WTC11 (cell line): ENCODE results near the gene LMAN2. TPM values are rescaled to one million over a fixed set of nuclear protein-coding genes. Genes with fewer than 3 reads are reported as not detected.

Source experiments
- AFF4 ChIP-seq: sonication (generic); formaldehyde crosslinking; IDR thresholded peaks from 2 replicates; pipeline ENCODE4 v1.8.1; 2023; ENCODE audit warnings: mild to moderate bottlenecking, missing genetic modification reagents, borderline replicate concordance
- ATF2 ChIP-seq: sonication (generic); formaldehyde crosslinking; IDR thresholded peaks from 2 replicates; pipeline ENCODE4 v1.8.1; 2022; ENCODE audit warnings: low read depth, missing genetic modification reagents, borderline replicate concordance
- CDX4 ChIP-seq: fragments of 250-450 bp; sonication (Bioruptor Pico); IDR thresholded peaks from 2 replicates; pipeline ENCODE4 v1.9.0; 2021; ENCODE audit warnings: moderate library complexity, mild to moderate bottlenecking, inconsistent platforms, borderline replicate concordance
- ERG ChIP-seq: fragments of 250-450 bp; sonication (Bioruptor Pico); IDR thresholded peaks from 2 replicates; pipeline ENCODE4 v1.8.0; 2021; ENCODE audit warnings: mild to moderate bottlenecking
- ETV6 ChIP-seq: sonication (generic); formaldehyde crosslinking; IDR thresholded peaks from 2 replicates; pipeline ENCODE4 v1.8.1; 2022; ENCODE audit warnings: mild to moderate bottlenecking, missing genetic modification reagents
- FOXJ3 ChIP-seq: sonication (generic); formaldehyde crosslinking; IDR thresholded peaks from 2 replicates; pipeline ENCODE4 v1.9.0; 2021; ENCODE audit warnings: missing genetic modification reagents, mild to moderate bottlenecking, borderline replicate concordance
- GABPB1 ChIP-seq: sonication (generic); formaldehyde crosslinking; IDR thresholded peaks from 2 replicates; pipeline ENCODE4 v1.8.1; 2023; ENCODE audit warnings: mild to moderate bottlenecking, missing genetic modification reagents
- JUN ChIP-seq: sonication (generic); formaldehyde crosslinking; IDR thresholded peaks from 2 replicates; pipeline ENCODE4 v1.8.0; 2023; ENCODE audit warnings: mild to moderate bottlenecking, missing genetic modification reagents
- MYBL2 ChIP-seq: sonication (generic); formaldehyde crosslinking; IDR thresholded peaks from 2 replicates; pipeline ENCODE4 v1.8.1; 2023; ENCODE audit warnings: mild to moderate bottlenecking, moderate library complexity, missing genetic modification reagents
- NFE2L1 ChIP-seq: sonication (generic); formaldehyde crosslinking; IDR thresholded peaks from 2 replicates; pipeline ENCODE4 v1.8.1; 2023; ENCODE audit warnings: missing genetic modification reagents
- NFYB ChIP-seq: sonication (generic); formaldehyde crosslinking; conservative IDR thresholded peaks from 2 replicates; pipeline ENCODE4 v1.8.0; 2022; ENCODE audit warnings: low read depth, missing genetic modification reagents
- OVOL2 ChIP-seq: fragments of 250-450 bp; sonication (Bioruptor Pico); IDR thresholded peaks from 2 replicates; pipeline ENCODE4 v1.9.0; 2021; ENCODE audit warnings: mild to moderate bottlenecking, borderline replicate concordance
- PRRX2 ChIP-seq: fragments of 250-450 bp; sonication (Bioruptor Pico); IDR thresholded peaks from 2 replicates; pipeline ENCODE4 v1.8.0; 2021; ENCODE audit warnings: mild to moderate bottlenecking
- STAT6 ChIP-seq: sonication (generic); formaldehyde crosslinking; conservative IDR thresholded peaks from 2 replicates; pipeline ENCODE4 v1.8.1; 2023; ENCODE audit warnings: mild to moderate bottlenecking, low read depth, missing genetic modification reagents, moderate library complexity
- ZBTB43 ChIP-seq: sonication (generic); formaldehyde crosslinking; IDR thresholded peaks from 2 replicates; pipeline ENCODE4 v1.8.1; 2023; ENCODE audit warnings: mild to moderate bottlenecking, missing genetic modification reagents
- ZNF317 ChIP-seq: sonication (generic); formaldehyde crosslinking; IDR thresholded peaks from 2 replicates; pipeline ENCODE4 v1.8.1; 2023; ENCODE audit warnings: low read depth, mild to moderate bottlenecking, moderate library complexity, missing genetic modification reagents, borderline replicate concordance
- ZNF396 ChIP-seq: fragments of 250-450 bp; sonication (Bioruptor Pico); IDR thresholded peaks from 2 replicates; pipeline ENCODE4 v1.8.0; 2021; ENCODE audit warnings: mild to moderate bottlenecking, moderate library complexity, borderline replicate concordance
- ZNF512 ChIP-seq: sonication (generic); formaldehyde crosslinking; IDR thresholded peaks from 2 replicates; pipeline ENCODE4 v1.8.1; 2022; ENCODE audit warnings: missing genetic modification reagents, borderline replicate concordance
- total RNA-seq: library from RNA; stranded (reverse); gene quantifications from 3 replicates; pipeline ENCODE4 v1.2.3, GENCODE V29; 2021

Gene LMAN2
- total RNA-seq, 1 experiment from 2014 or later = 162 TPM

- TF ChIP-seq ERG (CRISPR knock-in tag) (no peak), ETV6 (CRISPR knock-in tag) (0 out of 2 replicates have a peak, but pooled peaks have one; percentile 25), GABPB1 (no peak), CDX4 (CRISPR knock-in tag) (no peak), OVOL2 (CRISPR knock-in tag) (no peak), ZBTB43 (CRISPR knock-in tag) (no peak), ZNF396 (no peak), FOXJ3 (CRISPR knock-in tag) (no peak), MYBL2 (CRISPR knock-in tag) (no peak), ATF2 (CRISPR knock-in tag) (no peak), AFF4 (CRISPR knock-in tag) (no peak), PRRX2 (CRISPR knock-in tag) (no peak), ZNF317 (CRISPR knock-in tag) (no peak), ZNF512 (CRISPR knock-in tag) (no peak), STAT6 (CRISPR knock-in tag) (no peak), JUN (CRISPR knock-in tag) (no peak), NFE2L1 (CRISPR knock-in tag) (no peak), NFYB (CRISPR knock-in tag) (no peak)
These were observed 14.6 kb downstream of the LMAN2 start (continued) for GRCh38 chr5:177336603-177337494.
